ENCODE results near the gene PKP1.

The PKP1 gene

DNA sequence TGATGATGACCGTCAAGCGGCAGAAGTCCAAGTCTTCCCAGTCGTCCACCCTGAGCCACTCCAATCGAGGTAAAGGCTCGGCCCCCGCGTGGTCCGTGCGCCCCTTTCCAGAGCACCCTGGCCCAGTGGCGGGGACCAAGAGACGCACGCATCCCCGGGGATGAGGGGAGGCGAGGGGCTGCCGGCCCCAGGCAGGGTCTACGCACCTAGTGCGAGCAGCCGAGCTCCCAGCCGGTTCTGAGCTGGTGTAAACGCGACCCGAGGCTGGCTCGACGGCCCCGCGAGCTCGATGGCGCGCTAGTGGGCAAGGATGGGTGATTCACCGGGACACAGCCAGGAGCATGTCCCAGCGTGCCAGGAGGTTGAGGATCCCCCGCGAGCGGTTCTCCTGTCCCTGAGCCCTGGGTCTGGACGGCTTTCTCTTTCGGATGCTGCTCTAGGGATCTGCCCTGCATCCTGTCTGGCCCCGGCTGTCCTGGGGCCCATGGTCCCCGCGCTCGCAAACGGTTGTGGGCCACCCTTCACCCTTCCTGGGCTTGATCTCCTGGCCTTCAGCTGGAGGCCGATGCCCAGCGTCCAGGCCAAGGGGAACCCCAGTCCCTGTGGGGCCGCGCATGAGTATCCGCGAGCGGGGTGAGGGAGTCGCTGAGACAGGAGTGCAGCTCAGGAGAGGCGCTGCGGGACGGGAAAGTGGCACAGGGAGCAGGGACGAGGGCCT lies 689 bp downstream of the PKP1 start:
- DNase-seq, result no peak

DNA sequence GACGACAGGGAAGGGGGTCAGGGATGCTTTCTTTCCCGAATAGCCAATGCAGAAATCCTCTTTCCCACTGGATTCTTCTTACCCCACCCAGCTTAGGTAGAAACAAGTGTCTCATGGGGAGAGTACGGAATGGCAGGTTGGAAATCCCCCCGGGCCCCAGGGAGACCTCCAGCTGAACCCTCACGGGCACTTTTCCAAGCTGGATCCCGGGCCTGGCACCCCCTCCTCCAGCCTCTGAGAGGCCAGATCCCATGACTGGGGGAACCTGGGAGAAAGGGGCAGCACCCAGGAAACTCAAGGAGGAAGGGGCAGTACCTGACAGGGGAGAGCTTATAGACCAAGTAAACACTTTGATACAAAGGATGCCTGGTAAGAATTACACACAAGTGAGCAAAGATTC lies 1.3 kb downstream of the PKP1 start:
- DNase-seq, result no peak

DNA sequence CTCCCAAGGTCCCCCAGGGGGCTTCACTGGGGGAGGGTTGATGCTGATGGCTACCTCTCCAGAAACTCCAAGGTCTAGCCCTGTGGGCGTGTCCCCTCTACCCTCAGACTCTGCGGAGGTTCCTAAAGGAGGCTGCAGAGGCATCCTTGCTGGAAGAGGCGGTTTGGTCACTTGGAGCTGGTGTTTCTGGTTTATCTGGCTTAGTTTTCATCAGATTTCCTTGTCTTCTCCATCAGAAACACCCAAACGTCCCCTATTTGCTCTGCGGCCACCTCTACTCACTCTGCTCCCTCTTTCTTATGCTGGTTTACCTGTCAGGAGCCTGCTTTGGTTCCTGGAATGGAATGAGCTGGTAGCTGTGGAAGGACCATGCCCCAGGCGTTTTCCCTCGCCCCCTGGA lies 2.5 kb downstream of the PKP1 start:
- no peak for DNase-seq

DNA sequence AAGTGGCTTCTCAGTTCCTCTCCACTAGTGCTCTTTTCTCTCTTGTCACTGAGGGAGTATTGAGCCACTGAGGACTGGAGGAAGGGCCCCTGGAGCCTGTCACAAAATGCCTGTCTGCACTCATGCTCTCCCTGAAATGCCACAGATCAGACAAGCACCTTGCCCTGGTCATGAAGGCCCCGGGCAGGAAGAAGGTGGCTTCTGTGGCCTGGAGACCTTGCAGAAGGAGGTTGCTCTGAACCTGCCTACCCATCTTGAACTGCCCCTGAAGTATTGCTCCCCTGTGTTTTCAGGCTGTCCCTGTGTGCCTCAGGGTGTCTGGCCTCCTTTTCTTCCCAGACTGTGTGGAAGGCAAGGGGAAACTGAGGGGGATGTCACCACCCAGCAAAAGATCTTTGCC lies 3.1 kb downstream of the PKP1 start:
- no peak for DNase-seq

DNA sequence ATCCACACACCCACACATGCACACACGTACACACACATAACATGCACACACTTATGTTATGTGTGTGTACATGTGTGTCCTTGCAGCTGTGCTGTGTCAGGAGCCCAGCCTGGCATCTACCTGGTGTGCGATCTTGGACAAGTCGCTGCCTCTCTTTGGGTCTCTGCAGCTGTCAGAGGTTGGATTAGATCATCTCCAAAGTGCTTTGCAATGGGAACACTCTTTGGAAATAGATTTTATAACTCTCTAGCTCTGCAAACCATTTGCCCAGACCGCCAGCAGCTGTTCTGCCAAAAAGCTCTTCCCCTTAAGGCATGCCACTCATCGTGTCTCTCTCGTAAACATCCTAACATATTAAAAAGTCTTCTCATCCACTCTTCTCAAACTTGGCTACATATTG lies 4.7 kb downstream of the PKP1 start:
- no peak for DNase-seq

DNA sequence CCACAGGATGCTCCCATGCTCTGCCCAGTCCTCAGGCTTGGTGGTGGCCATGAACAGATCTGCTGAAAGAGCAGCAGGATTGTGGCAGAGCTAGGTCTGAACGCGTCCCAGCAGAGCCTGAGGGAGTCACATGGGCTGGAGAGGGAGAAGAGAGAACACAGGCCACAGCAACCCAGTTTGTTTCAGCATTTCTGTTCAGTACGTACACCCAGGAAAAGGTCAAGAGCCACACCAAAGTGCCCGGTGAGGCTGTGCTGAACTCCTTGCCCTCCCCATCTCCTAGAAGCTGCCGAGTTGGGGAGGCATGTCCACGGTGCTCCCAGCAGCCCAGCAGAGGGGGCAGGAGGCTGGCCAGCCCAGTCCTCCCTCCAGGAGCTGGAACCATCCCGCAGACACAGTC lies 5.5 kb downstream of the PKP1 start:
- no peak for DNase-seq

DNA sequence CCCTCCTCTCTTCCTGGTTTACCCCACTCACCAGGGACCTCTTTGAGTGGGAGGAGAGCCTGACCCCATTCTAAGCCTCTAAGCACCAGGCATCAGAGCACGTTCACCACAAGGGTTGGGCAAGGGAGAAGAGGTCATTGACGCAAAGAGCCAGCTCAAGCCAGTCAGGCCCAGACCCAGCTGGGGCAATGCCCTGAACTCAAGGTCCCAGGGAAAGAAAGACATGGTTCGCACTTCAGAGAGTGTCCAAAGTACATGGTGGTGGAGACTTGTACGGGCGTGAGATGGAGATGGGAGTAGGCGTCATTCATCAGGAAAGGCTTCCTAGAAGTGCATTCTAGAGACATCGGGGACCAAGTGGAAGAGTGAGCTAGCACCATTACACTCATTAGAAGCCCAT lies 7.2 kb downstream of the PKP1 start:
- no peak for DNase-seq

DNA sequence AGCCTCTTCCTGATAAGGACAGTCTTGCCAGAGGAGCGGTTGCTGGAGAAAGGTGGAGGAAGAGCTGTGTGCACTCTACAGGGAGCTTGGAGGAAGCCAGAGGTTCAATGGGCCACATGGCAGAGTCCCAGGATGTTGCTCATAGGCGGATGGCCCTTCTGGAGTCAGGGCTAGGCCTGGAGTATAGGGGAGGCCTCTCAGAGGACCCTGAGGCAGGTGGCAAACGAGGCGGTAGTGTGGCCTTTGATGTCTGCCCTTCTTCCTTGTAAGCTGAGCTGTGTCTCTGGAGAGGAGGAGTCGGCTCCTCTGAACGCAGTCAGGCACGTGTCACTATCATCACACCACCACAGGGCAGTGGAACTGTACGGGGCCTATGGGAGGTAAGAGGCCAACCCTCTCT lies 8.6 kb downstream of the PKP1 start:
- DNase-seq, result no peak

DNA sequence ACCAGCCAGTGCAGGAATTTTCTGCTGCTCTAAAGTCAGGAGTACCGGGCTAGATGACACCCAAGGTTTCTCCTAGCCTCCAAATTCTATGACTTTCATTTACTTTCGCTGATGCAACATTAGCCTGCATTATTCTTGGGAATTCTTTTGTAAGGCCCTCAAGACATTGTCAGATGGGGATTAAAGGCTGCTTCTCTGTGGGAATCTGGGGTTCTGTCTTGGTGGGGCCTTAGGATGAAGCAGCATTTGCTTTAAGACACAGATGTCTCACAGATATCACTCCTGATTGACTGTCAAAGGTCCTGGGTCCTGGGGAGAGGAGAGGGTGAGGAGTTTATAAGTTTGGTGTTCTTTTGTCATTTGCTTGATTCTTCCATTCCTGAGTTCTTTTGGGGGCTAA lies 11.6 kb downstream of the PKP1 start:
- no peak for DNase-seq

DNA sequence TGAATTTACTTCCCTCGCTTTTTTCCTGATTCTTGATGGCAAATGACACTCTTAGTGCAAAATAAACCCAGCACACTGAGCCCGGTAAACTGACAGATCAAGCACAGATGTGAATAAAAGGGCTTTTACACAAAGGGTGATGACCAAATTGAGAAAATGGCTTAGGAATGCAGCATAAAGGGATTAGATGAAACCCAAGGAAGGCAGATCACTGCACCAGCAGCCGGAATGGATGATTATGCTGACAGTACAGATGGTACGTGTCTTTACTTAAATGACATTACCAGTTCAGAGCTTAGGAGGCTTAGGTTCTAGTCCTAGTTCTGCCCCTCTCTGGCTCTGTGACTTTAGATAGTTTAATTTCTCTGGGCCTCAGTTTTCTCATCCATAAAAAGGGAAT lies 12.0 kb downstream of the PKP1 start:
- no peak for DNase-seq

DNA sequence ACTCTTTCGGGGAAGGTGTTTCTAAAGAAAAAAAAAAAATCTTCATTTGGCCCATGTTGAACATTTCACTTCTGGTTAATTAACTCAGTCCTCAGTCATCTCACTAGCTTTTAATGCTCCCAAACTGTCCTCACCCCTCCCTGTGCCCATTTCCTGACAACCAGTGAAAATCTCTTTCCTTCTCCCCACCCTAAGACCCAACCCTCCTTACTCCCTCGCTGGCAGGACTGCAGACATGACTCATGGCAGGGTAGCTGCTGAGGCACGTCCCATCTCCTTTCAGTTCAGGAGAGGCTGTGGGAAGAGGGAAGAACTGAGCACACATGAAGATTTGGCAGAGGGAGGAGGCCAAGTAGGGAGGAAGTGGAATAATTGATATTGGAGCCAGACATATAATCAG lies 12.6 kb downstream of the PKP1 start:
- DNase-seq, result no peak

DNA sequence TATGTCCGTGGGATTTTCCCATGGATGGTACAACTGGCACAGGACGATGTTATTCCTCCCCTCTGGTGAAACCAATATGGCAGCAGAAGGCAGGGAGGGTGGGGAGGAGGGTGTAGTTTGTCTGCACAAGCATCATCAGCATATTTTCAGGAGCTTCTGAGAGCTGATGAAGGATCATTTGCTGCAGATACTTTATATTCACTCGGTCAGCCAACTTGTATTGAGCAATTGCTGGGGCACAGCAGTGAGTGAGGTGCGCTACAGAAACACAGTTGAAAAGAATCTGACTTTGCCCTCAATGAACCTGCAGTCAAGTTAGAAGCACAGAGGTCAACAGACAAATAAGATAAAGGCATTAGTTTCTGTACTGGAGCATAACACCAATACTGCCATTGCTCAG lies 13.0 kb downstream of the PKP1 start:
- no peak for DNase-seq

DNA sequence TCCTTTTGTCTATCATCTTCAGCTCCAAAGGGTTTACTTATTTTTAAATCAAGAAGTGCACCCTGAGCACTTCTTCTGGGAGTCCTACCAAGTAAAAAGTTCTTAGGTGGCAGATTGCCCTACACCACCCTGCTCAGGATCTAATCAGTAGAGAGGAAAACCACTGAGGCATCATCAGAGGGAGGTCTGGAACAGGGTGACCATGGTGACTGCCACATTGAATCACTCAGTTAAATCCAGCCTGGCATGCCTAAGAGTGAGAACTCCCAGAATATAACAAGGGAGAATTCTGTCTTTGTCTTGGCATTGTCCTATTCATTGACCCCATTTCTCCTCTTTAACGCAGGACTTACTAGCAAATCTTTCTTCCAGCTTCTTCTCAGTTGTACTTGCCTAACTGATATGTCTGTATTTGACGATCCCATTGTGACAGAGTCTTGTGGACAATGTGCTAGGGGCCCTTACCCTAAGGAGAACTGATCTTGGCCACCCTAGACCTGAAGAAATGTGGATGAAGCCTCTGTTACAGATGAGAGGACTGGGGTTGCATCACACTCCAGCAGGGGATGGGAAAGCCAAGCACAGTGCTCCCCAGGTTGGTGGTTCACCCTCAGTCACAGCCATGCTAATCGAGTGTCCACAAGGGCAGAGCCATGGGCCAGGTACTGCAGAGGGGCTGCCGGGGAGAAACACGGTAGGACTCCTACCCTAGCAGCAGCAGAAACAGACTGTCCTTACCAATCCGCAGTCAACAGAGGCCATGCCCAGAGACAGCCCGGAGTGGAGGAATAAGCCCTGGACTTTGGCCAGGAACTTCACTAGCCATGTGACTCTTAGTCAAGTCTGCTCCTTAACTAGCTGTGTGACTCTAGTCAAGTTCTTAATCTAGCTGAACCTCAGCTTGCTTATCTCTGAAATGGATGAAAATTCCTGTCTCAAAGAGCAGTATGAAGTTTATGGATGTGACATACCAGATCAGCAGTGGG lies 15.4 kb downstream of the PKP1 start:
- DNase-seq, result no peak

DNA sequence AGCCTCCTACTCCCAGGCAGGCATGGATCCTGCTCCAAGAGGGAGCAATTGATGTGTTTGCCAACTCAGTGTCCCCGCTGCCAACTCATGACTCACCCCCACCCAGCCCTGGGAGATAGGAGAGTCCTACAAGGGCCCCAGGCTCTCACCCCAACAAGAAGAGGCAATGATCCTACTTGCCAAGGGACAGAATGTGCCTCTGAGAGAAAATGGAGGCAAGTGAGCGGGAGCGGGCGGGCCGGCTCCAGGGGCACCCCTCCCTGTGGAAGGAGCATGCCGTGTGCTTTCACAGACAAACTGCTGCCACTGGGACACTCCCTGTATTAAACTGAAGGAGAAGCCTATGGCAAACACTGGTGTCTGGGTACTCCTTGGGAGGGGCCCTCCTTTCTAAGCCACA lies 16.7 kb downstream of the PKP1 start:
- DNase-seq, result no peak

DNA sequence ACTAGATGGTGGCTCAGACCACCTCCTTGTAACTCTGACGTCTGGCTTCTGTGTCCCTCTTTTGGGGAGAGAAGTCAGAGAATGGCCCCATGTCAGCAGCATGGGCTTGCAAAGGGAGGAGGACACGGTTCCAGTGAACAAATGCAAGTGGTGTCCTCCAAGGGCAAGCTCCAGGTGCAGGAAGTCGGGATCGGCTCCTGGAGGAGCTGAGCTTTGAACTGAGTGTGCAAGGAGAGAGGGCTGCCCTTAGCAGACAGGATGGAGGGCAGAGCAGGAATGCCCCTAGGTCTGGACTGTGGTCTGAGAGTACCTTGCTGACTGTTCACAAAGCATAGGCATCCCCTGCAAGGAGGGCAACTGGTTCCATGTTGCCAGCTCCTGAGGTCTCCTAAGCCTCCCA lies 17.3 kb downstream of the PKP1 start:
- no peak for DNase-seq

DNA sequence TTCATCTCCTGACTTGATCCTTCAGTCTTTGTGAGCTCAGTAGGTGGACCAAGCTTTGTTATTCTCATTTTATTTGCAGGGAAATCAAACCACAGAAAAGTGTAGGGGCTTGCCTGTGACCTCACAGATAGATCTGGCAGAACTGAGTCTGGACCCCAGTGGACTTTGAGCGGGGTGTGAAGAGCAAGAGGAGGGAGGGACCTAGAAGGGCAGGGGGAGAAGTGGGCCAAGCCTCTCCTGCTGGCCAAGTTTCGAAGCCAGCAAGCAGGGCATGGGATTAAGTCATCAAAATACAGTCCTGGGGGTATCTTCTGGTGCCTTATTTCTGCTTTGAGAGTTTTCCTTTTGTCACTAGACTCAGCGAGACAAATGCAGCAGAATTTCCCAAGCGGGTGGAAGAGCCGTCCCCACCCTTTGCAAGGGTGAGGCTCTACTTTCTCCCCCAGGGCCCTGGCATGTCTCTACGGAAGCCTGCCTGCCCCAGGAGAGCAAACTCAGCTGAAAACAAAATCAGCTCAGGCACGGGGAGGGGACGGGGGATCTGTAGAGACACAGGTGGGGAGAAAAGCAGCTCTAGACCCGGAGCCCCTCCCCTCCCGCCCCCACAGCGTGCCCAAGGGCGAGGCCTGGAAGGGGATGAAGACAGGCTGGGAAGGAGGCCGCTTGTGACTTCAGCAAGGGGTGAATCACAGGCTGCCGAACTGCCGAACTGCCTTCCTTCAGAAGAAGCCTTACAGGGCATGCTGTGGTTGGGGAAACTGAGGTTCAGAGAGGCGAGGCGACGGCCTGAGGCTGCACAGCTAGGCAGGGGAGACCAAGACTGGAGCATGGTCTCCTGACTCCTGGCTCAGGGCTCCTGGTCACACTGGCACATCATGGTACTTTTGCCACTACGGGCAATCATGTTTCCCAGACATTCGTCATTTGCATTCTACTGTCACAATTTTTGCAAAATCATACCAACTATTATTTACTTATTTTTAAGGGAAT lies 19.2 kb downstream of the PKP1 start:
- DNase-seq, result no peak

DNA sequence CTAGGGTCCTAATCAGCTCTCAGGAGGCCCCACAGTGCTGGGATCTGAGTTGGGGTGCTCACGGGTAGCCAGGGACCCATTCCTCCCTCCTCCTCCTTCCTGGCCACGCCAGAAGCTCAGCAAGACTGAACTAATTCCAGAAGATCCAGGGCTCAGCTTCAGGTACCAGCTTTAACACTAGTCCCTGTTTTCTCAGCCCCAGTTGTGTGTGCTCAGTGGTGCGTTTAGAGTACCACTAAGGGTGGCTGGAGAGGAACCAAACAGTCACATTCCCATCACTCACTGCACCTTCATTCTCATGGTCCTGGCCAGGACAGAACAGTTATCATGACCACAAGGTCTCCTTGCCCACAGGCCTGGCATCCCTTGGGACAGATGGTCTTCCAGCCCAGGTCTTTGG lies 20.8 kb downstream of the PKP1 start:
- no peak for DNase-seq

DNA sequence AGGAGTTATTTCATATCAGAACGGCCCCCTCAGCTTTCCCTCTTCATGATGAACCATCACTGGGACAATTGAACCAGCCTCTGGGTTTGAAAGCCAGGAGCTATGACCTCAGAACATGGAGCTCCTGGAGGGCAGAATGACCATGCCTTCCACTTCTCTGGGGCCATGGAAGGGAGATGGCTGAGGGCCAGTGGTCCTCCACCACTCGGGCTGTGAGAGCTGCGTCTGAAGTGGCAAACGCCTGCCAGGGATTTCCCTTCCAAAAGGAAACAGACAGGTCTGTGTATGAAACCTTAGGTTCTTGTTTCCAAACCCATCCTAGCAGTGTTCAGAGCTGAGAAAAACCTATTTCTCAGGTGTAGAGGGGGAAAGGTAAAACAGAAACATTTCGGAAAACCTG lies 22.5 kb downstream of the PKP1 start:
- no peak for DNase-seq

DNA sequence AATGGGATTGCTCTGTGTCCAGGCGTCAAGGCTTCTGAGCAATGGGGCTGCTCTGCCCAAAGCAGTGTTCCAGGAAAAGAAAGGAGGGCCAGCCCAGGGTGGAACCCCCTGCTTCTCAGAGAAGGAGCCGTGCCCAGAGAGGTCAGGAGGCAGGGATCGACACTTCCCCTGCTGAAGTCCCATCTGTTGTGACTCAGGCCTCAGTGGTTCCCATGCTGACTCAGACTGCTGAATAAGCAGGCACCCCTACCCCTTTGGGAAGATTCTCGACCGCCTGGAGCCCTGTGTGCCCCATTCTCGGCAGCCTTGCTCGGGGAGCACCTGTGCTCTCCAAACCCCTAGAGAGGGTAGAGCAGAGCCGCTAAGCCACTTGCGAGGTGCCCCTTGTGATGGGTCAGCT lies 23.9 kb downstream of the PKP1 start:
- DNase-seq, result no peak

DNA sequence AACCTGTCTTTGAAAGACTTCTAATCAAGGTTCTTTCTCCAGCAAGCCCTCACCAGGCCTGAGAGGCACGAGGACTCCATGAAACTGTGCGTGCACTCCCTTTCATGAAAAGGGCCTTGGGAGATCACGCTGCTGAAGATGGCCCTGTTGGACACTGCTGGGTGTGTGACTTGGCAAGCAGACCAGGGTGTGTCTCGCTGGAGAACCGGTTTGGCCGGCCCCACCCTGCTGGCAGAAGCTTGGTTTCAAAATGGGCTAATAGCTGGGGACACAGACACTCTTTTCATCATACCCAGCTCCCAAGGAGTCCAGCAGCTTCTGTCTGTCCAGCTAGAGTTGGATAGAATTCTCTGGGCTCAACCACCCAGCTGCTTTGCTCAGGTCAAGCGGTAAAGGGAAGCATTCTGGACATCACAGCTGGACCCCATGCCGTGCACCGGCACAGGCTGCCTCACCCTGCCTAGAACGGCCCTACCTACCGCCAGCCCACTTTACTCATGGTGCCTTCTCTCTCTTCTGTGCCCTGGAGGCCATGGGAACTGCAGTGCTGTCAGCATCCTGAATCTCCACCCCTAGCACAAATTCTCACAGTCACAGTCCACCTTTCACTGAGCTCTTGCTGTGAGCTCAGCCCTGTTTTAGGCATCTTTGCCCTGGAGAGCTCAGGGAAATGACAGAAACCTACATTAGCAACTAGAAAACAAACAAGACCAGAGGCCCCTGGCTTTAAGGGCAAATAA lies 24.6 kb downstream of the PKP1 start:
- DNase-seq, result no peak

DNA sequence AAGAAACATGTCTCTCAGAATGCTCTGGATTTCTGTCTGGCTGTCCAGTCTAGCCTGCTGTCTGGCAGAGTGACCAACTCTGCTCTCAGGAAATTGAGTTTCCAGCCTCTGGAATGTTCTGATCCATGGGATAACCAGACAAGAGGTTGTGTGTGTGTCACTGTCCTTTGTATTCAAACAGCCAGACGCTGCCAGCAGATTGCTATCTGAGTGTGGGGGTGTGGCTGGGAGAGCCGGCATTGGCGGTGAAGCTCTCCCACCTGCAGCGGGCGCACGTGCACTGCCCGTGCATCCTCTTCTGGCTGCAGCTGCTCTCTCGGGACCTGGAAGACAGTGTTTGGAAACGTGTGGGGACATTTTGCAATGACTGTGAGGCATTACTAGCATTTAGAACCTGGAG lies 26.1 kb downstream of the PKP1 start:
- DNase-seq, result peak in 1 of 2 experiments; percentile 30

DNA sequence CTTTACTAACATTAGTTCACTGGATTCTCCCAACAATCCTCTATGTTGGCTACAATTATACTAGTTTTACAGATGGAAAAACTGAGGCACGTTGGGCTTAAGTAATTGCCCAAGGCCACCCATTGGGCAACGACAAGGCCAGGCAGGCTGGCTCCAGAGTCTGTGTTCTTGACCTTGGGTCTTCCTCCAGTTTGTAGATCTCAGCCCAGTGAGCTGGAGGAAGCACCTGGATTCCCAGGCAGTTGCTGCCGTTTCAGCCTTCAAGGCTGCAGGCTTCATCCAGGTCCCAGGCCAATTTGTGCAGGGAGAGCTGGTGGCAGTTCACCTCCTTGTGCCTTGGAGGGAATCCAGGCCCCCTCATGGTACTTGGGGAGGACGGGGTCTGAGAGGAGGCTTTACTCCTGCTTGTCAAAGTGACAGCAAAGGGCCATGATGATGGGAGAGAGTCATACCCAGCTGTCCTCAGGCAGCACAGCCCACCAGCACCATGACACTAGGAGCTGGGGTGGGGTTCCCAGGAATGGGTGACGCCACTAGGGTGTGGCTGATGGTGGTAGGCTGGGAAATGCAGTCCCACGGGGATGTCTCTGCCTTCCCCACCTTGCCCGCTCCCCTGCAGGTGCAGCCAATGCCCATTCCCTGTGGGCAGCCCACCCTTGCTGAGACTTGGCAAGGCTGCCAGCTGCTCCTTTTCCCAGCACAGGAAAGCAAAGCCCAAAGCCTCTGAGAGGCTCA lies 27.1 kb downstream of the PKP1 start:
- DNase-seq, result no peak
